K562 (cell line): ENCODE results near the gene PRR7. TPM values are rescaled to one million over a fixed set of nuclear protein-coding genes. Genes with fewer than 3 reads are reported as not detected.

Experiments
- ATF3 ChIP-seq, 2 experiments: fragments of 450-650 bp in 1 of 2; sonication (generic) in 1 of 2; formaldehyde crosslinking in 1 of 2; IDR thresholded peaks in 1 of 2; conservative IDR thresholded peaks in 1 of 2; 2 replicates each; pipeline versions ENCODE4 v1.6.1 to v1.8.1; 2016 to 2023; ENCODE audit warnings: mild to moderate bottlenecking in 2 of 2, moderate library complexity in 2 of 2, inconsistent platforms in 1 of 2, missing genetic modification reagents in 1 of 2
- BDP1 ChIP-seq: IDR thresholded peaks from 3 replicates; pipeline ENCODE4 v1.6.1; 2011; ENCODE audit not compliant: insufficient read length, insufficient read depth
- CUX1 ChIP-seq: fragments of 200-800 bp; sonication (Bioruptor generic); IDR thresholded peaks from 2 replicates; pipeline ENCODE4 v1.6.1; 2016; ENCODE audit warnings: missing genetic modification characterization, missing compliant biosample characterization
- ELF2 ChIP-seq: fragments of 250-450 bp; sonication (Bioruptor Pico); IDR thresholded peaks from 2 replicates; pipeline ENCODE4 v1.5.0; 2021; ENCODE audit warnings: mild to moderate bottlenecking
- GATA2 ChIP-seq: sonication (generic); formaldehyde crosslinking; IDR thresholded peaks from 2 replicates; pipeline ENCODE4 v1.4.0; 2020; ENCODE audit warnings: mild to moderate bottlenecking, missing genetic modification reagents
- HMGN3 ChIP-seq: IDR thresholded peaks from 2 replicates; pipeline ENCODE4 v1.6.1; 2011; ENCODE audit warnings: borderline replicate concordance, low read depth, mild to moderate bottlenecking, mixed read lengths, low read length; ENCODE audit not compliant: insufficient read length; ENCODE audit errors: extremely low read depth
- IRF9 ChIP-seq: fragments of 450-650 bp; IDR thresholded peaks from 2 replicates; pipeline ENCODE4 v1.6.1; 2016; ENCODE audit warnings: missing biosample characterization, missing genetic modification characterization
- MBD1 ChIP-seq: fragments of 250-450 bp; sonication (Bioruptor Pico); IDR thresholded peaks from 2 replicates; pipeline ENCODE4 v1.8.0; 2022; ENCODE audit warnings: inconsistent platforms
- MTA1 ChIP-seq: fragments of 450-650 bp; IDR thresholded peaks from 2 replicates; pipeline ENCODE4 v1.6.1; 2017; ENCODE audit warnings: borderline replicate concordance
- PRDM10 ChIP-seq: fragments of 450-650 bp; IDR thresholded peaks from 2 replicates; pipeline ENCODE4 v1.6.1; 2018; ENCODE audit not compliant: partially characterized antibody
- RBBP5 ChIP-seq: fragments of 200-600 bp; sonication (generic); IDR thresholded peaks from 2 replicates; pipeline ENCODE4 v1.6.1; 2012; ENCODE audit warnings: borderline replicate concordance, mild to moderate bottlenecking, low read length, control low read depth, inconsistent platforms; ENCODE audit not compliant: insufficient read depth, poor library complexity, severe bottlenecking
- ZBTB8A ChIP-seq: fragments of 450-650 bp; IDR thresholded peaks from 2 replicates; pipeline ENCODE4 v1.6.1; 2018; ENCODE audit warnings: mild to moderate bottlenecking, moderate library complexity; ENCODE audit not compliant: partially characterized antibody
- ZNF707 ChIP-seq: fragments of 250-450 bp; sonication (Bioruptor Pico); conservative IDR thresholded peaks from 2 replicates; pipeline ENCODE4 v1.8.0; 2022; ENCODE audit warnings: inconsistent platforms, mild to moderate bottlenecking, moderate library complexity
- polyA plus RNA-seq, 8 experiments: library from polyadenylated mRNA; depleted of rRNA in 4 of 8; stranded (reverse) in 5 of 8; unstranded in 3 of 8; fragments of >200 nt; fragmentation: Nextera tagmentation in 2 of 8; fragmentation: Illumina TruSeq in 1 of 8; extraction: Ambion mirVana in 2 of 8; extraction: Trizol in 1 of 8; gene quantifications; 2 replicates each; pipeline versions ENCODE4 v1.2.1 to v1.2.3, GENCODE V29; 2011 to 2014; ENCODE audit warnings: inconsistent platforms in 1 of 8, missing spikeins in 1 of 8
- total RNA-seq, 7 experiments: library from RNA; depleted of rRNA in 6 of 7; stranded (reverse); fragments of >200 nt in 6 of 7; fragmentation: Illumina TruSeq in 2 of 7; extraction: Trizol in 2 of 7; gene quantifications; 2 replicates each; pipeline versions ENCODE4 v1.2.1 to v1.2.3, GENCODE V29; 2011 to 2021; ENCODE audit warnings: low replicate concordance in 1 of 7

PRR7 gene
- total and polyA plus RNA-seq, 9 of the 15 experiments (the other 6 are each of a cell fraction or from before 2014, with no cell fraction given) = 0.80 to 11.3 (median 10.4) TPM; not detected in 4

GRCh38 chr5:177403102-177403791 is 43.4 kb upstream of the PRR7 start (continued):
- TF ChIP-seq CUX1 (CRISPR knock-in tag) (no peak), ZBTB8A (no peak), MBD1 (0 out of 2 replicates have a peak, but pooled peaks have one; percentile 69), HMGN3 (no peak), ELF2 (CRISPR knock-in tag) (no peak), GATA2 (CRISPR knock-in tag) (no peak), IRF9 (tag) (no peak), ATF3 (IDR thresholded peaks at IDR 0.05) (peak; percentile 9; the same call in 1 of the 2 replicates), ATF3 (CRISPR knock-in tag; conservative IDR thresholded peaks at IDR 0.05) (no peak), RBBP5 (no peak), BDP1 (no peak), MTA1 (no peak), ZNF707 (CRISPR knock-in tag) (no peak), PRDM10 (no peak)
